SK-N-SH (cell line): ENCODE data around the gene C6orf132. TPM values are rescaled to one million over a fixed set of nuclear protein-coding genes. Genes with fewer than 3 reads are reported as not detected.
A peak's percentile ranks its signal among the peaks of the same experiment; 100 is the strongest.

Experiments used
- CTCF ChIA-PET: fragments of 300-600, 350-600 bp; formaldehyde crosslinking; extraction: SDS; loops from one replicate; lab custom pipeline; 2021; lab: Yijun Ruan, JAX
- POLR2A ChIA-PET: fragments of 350-600 bp; sonication (Branson Sonifier 250); formaldehyde crosslinking; extraction: SDS; loops from one replicate; lab custom pipeline; 2020; ENCODE audit warnings: antibody characterized with exemption, inconsistent platforms; lab: Yijun Ruan, JAX
- DNase-seq: peaks from one replicate; pipeline ENCODE4 v3.0.0; 2012
- H2AFZ ChIP-seq: fragments of 200-600 bp; sonication (generic); 2 replicates; pipeline ENCODE4 v1.8.1; 2016; ENCODE audit warnings: antibody characterized with exemption, mild to moderate bottlenecking, low read depth
- H3F3A ChIP-seq: fragments of 200-600 bp; sonication (generic); replicated peaks from 2 replicates; pipeline ENCODE3; 2016; ENCODE audit warnings: antibody characterized with exemption, mild to moderate bottlenecking; ENCODE audit not compliant: insufficient read depth
- H3K27ac ChIP-seq, 2 experiments: fragments of 200-500 bp in 1 of 2; fragments of 200-600 bp in 1 of 2; sonication (Bioruptor generic) in 1 of 2; sonication (generic), shearing (Covaris generic) in 1 of 2; 2 replicates each; pipeline versions ENCODE4 v1.5.1 to v1.6.1; 2014 to 2016; ENCODE audit warnings: low read depth in 2 of 2, inconsistent platforms in 1 of 2, low read length in 1 of 2, mild to moderate bottlenecking in 1 of 2, mixed read lengths in 1 of 2
- H3K27me3 ChIP-seq: fragments of 200-600 bp; sonication (generic), shearing (Covaris generic); 2 replicates; pipeline ENCODE4 v1.6.1; 2016; ENCODE audit warnings: mixed run types; ENCODE audit not compliant: insufficient read depth
- H3K36me3 ChIP-seq, 2 experiments: fragments of 200-500 bp in 1 of 2; fragments of 200-600 bp in 1 of 2; sonication (Bioruptor generic) in 1 of 2; sonication (generic) in 1 of 2; replicated peaks in 1 of 2; 2 replicates each; pipeline versions ENCODE3 to v1.5.1; 2014 to 2016; ENCODE audit warnings: low read length in 1 of 2, mild to moderate bottlenecking in 1 of 2; ENCODE audit not compliant: insufficient read depth in 2 of 2, control insufficient read depth in 1 of 2
- H3K4me1 ChIP-seq, 2 experiments: fragments of 200-500 bp in 1 of 2; fragments of 200-600 bp in 1 of 2; sonication (Bioruptor generic) in 1 of 2; sonication (generic), shearing (Covaris generic) in 1 of 2; 2 replicates each; pipeline versions ENCODE4 v1.5.1 to v1.6.1; 2014 to 2016; ENCODE audit warnings: low read depth in 1 of 2, low read length in 1 of 2, mixed run types in 1 of 2; ENCODE audit not compliant: insufficient read depth in 2 of 2, control insufficient read depth in 1 of 2
- H3K4me2 ChIP-seq: fragments of 200-600 bp; sonication (generic), shearing (Covaris generic); 2 replicates; pipeline ENCODE4 v1.6.1; 2017; ENCODE audit warnings: mixed run types
- H3K4me3 ChIP-seq, 2 experiments: fragments of 200-500 bp in 1 of 2; fragments of 200-600 bp in 1 of 2; sonication (Bioruptor generic) in 1 of 2; sonication (generic), shearing (Covaris generic) in 1 of 2; 2 replicates each; pipeline versions ENCODE4 v1.5.1 to v1.8.1; 2014 to 2016; ENCODE audit warnings: low read depth in 2 of 2, inconsistent platforms in 1 of 2, low read length in 1 of 2, mild to moderate bottlenecking in 1 of 2, mixed read lengths in 1 of 2, moderate library complexity in 1 of 2
- H3K79me2 ChIP-seq: fragments of 200-600 bp; sonication (generic); 2 replicates; pipeline ENCODE4 v1.8.1; 2017; ENCODE audit warnings: mild to moderate bottlenecking; ENCODE audit not compliant: insufficient read depth
- H3K9ac ChIP-seq: fragments of 200-600 bp; sonication (generic); 2 replicates; pipeline ENCODE4 v1.6.1; 2017; ENCODE audit warnings: mixed run types
- H3K9me2 ChIP-seq: fragments of 200-600 bp; sonication (generic); 2 replicates; pipeline ENCODE4 v1.6.1; 2017; ENCODE audit warnings: mixed run types
- H3K9me3 ChIP-seq: fragments of 200-600 bp; sonication (generic); 2 replicates; pipeline ENCODE4 v1.6.1; 2017; ENCODE audit warnings: mixed run types, mild to moderate bottlenecking, moderate library complexity
- H4K20me1 ChIP-seq: fragments of 200-600 bp; sonication (generic); 2 replicates; pipeline ENCODE4 v1.6.1; 2017; ENCODE audit warnings: mild to moderate bottlenecking, mixed run types; ENCODE audit not compliant: insufficient read depth
- CTCF ChIP-seq: fragments of 200-600 bp; sonication (generic); IDR thresholded peaks from 2 replicates; pipeline ENCODE4 v1.6.1; 2017; ENCODE audit warnings: antibody characterized with exemption, mild to moderate bottlenecking, moderate library complexity
- ELF1 ChIP-seq: IDR thresholded peaks from 2 replicates; pipeline ENCODE4 v1.4.0; 2012
- EP300 ChIP-seq, 2 experiments: IDR thresholded peaks; 2 replicates each; pipeline versions ENCODE4 v1.4.0 to v1.6.1; 2012; ENCODE audit warnings: borderline replicate concordance in 1 of 2, low read depth in 1 of 2, low read length in 1 of 2
- FOXM1 ChIP-seq: IDR thresholded peaks from 2 replicates; pipeline ENCODE4 v1.4.0; 2012; ENCODE audit warnings: low read depth, mild to moderate bottlenecking
- GABPA ChIP-seq: IDR thresholded peaks from 2 replicates; pipeline ENCODE4 v1.4.0; 2012; ENCODE audit warnings: low read depth, mild to moderate bottlenecking
- IRF3 ChIP-seq: fragments of 150-350 bp; IDR thresholded peaks from 2 replicates; pipeline ENCODE4 v1.6.1; 2016; ENCODE audit warnings: mild to moderate bottlenecking, low read depth, low read length
- JUND ChIP-seq: IDR thresholded peaks from 2 replicates; pipeline ENCODE4 v1.4.0; 2012
- MEF2A ChIP-seq: IDR thresholded peaks from 2 replicates; pipeline ENCODE4 v1.4.0; 2012; ENCODE audit warnings: low read depth, borderline replicate concordance
- MXI1 ChIP-seq: IDR thresholded peaks from 2 replicates; pipeline ENCODE4 v1.6.1; 2012; ENCODE audit warnings: mild to moderate bottlenecking, low read depth, low read length, improper control_type of control experiment
- NRF1 ChIP-seq: IDR thresholded peaks from 2 replicates; pipeline ENCODE4 v1.6.1; 2012; ENCODE audit warnings: low read depth, mild to moderate bottlenecking, low read length
- PBX3 ChIP-seq: IDR thresholded peaks from 2 replicates; pipeline ENCODE4; 2012
- POLR2AphosphoS5 ChIP-seq: IDR thresholded peaks from 2 replicates; pipeline ENCODE4 v1.6.1; 2012; ENCODE audit warnings: low read depth, low read length
- RAD21 ChIP-seq: IDR thresholded peaks from 2 replicates; pipeline ENCODE4 v1.6.1; 2012; ENCODE audit warnings: mild to moderate bottlenecking, low read length
- REST ChIP-seq: IDR thresholded peaks from 2 replicates; pipeline ENCODE4 v1.6.1; 2012; ENCODE audit warnings: mild to moderate bottlenecking, low read depth, low read length, moderate library complexity
- RFX5 ChIP-seq: IDR thresholded peaks from 2 replicates; pipeline ENCODE4 v1.6.1; 2012; ENCODE audit warnings: mild to moderate bottlenecking, improper control_type of control experiment, low read length
- TAF1 ChIP-seq: IDR thresholded peaks from 2 replicates; pipeline ENCODE4 v1.6.1; 2012; ENCODE audit warnings: low read depth, mild to moderate bottlenecking, low read length, moderate library complexity, borderline replicate concordance
- TEAD4 ChIP-seq: IDR thresholded peaks from 2 replicates; pipeline ENCODE4 v1.4.0; 2012; ENCODE audit warnings: mild to moderate bottlenecking, borderline replicate concordance; ENCODE audit not compliant: insufficient read depth
- USF1 ChIP-seq: IDR thresholded peaks from 2 replicates; pipeline ENCODE4 v1.4.0; 2012; ENCODE audit warnings: low read depth, borderline replicate concordance
- USF2 ChIP-seq: fragments of 150-350 bp; IDR thresholded peaks from 2 replicates; pipeline ENCODE4 v1.6.1; 2017; ENCODE audit warnings: antibody characterized with exemption, low read length, low read depth, borderline replicate concordance
- YY1 ChIP-seq: IDR thresholded peaks from 2 replicates; pipeline ENCODE4 v1.4.0; 2012; ENCODE audit warnings: low read depth, mild to moderate bottlenecking
- ZBTB33 ChIP-seq: IDR thresholded peaks from 2 replicates; pipeline ENCODE4 v1.4.0; 2012; ENCODE audit warnings: low read depth, borderline replicate concordance
- WGBS: methylation state at CpG from one replicate; pipeline ENCODE4 v1.1.6; 2017; ENCODE audit warnings: low lambda C conversion rate; 5-methylcytosine and 5-hydroxymethylcytosine counted together
- polyA plus RNA-seq, 3 experiments: library from polyadenylated mRNA; depleted of rRNA; stranded (reverse); fragments of >200 nt; gene quantifications; 2 replicates each; pipeline ENCODE4 v1.2.3, GENCODE V29; 2012

C6orf132 gene
- polyA plus RNA-seq, 1 of the 3 experiments (the other 2 are of a cell fraction): not detected

- H3K4me1 ChIP-seq: peaks cover 5 to 10% of the 10 kb centered on the region in 2 experiments; a peak in 2 of 4 replicates
- WGBS: 29% methylated on average over 5 of the region's 5 CpGs
- CTCF ChIA-PET: interaction anchor here (1.3 to 1.5 kb wide), 3 partner anchors 13 to 146 kb away, joined by 3 to 4 read pairs (median 3); no protein-coding TSS in a partner anchor
- H3K9ac ChIP-seq: peak overlapping the region; percentile 27; the same call in 1 of the 2 replicates
- no peaks in the 10 kb centered on the region for H3K36me3 ChIP-seq
- H3K79me2 ChIP-seq: no peaks in the 10 kb centered on the region
- POLR2A ChIA-PET: no interaction called here
- H2AFZ ChIP-seq: no peak overlapping the region
- H3K27me3 ChIP-seq: no peaks in the 10 kb centered on the region
- H3K9me3 ChIP-seq: no peaks in the 10 kb centered on the region
- H3F3A ChIP-seq: peaks cover 23% of the 10 kb centered on the region
- no peak overlapping the region for H3K4me2 ChIP-seq
- DNase-seq: no peak
- peak overlapping the region; percentile 29 to 71; a peak in 3 of 4 replicates for H3K27ac ChIP-seq
- H3K4me3 ChIP-seq: no peak overlapping the region
- no peaks in the 10 kb centered on the region for H3K9me2 ChIP-seq
- no peaks in the 10 kb centered on the region for H4K20me1 ChIP-seq
- TF ChIP-seq USF1 (no peak), USF2 (no peak), NRF1 (no peak), CTCF (no peak), PBX3 (peak; percentile 98), POLR2AphosphoS5 (peak; percentile 88), EP300 (IDR thresholded peaks at IDR 0.05; ENCODE audit: borderline replicate concordance in 1 of 2, low read depth in 1 of 2, low read length in 1 of 2) (peak; percentile 77 to 94), IRF3 (no peak), YY1 (peak; percentile 9; the same call in 1 of the 2 replicates), RAD21 (no peak), TAF1 (no peak), REST (no peak), TEAD4 (peak; percentile 77), JUND (peak; percentile 87), FOXM1 (peak; percentile 76; the same call in 1 of the 2 replicates), MEF2A (no peak), ELF1 (peak; percentile 64), RFX5 (no peak), ZBTB33 (0 out of 2 replicates have a peak, but pooled peaks have one; percentile 31), MXI1 (no peak), GABPA (no peak)
Measured at GRCh38 chr6:42190554-42191183, 48.2 kb upstream of the C6orf132 start.
